ENCODE data around the gene PTH2. TPM values are rescaled to one million over a fixed set of nuclear protein-coding genes. Genes with fewer than 3 reads are reported as not detected.

The PTH2 gene
- total RNA-seq, 1 donor from 2014 or later, result not detected

DNA sequence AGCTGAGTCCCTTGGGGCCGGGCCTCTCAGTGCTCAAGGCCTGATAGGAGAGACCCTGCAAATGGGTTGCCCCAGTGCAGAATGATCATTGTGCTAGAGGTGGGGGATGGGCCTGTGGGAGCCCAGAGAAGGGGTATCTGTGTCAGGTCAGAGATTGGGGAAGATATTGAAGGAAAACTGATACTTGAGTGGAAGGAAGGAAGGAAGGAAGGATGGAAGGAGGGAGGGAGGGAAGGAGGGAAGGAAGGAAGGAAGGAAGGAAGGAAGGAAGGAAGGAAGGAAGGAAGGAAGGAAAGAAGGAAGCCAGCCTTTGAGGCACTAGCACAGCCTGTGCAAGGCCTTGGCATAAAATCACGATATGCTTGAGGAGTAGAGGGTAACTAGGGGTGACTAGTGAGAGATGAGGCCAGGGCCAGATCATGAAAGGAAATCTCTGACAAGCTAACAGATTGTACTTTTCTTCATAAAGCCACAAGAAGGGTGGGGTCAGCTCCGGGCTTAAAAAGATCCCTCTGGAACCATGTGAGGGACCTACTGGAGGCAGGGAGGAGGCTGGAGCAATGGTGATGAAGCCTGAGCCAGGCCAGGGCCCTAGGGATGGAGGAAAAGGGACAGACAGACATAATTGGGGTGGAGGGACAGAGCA is 11.4 kb downstream of the PTH2 start:
- DNase-seq (ENCODE audit: low spot score), result no peak

DNA sequence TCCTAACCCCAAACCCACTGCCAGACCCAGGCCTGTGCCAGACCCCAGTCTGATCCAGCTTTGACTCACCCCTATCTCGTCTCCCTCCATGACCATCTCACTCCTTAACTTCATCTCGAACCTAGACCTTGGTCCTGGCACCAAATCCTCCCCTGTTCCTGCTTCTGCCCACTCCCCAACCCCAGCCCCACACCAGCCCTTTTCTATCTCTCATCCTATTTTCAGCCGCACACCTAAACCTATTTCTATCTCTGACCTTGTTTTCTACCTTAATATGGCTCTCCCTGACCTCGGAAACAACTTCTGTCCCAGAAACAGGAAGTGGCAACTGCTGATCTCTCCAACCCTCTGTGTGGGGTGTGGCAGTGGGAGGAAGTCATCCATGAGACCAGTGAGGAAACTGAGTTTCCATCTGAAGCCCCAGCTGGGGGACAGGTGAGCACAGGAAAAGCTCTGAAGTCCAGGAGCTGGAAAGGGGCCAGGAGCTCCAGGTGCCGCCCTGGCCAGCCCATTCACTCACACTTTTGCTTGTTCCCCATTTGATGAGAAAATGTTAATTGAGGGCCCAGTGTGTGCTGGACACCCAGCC is 13.7 kb downstream of the PTH2 start:
- no peak for DNase-seq (ENCODE audit: low spot score)

DNA sequence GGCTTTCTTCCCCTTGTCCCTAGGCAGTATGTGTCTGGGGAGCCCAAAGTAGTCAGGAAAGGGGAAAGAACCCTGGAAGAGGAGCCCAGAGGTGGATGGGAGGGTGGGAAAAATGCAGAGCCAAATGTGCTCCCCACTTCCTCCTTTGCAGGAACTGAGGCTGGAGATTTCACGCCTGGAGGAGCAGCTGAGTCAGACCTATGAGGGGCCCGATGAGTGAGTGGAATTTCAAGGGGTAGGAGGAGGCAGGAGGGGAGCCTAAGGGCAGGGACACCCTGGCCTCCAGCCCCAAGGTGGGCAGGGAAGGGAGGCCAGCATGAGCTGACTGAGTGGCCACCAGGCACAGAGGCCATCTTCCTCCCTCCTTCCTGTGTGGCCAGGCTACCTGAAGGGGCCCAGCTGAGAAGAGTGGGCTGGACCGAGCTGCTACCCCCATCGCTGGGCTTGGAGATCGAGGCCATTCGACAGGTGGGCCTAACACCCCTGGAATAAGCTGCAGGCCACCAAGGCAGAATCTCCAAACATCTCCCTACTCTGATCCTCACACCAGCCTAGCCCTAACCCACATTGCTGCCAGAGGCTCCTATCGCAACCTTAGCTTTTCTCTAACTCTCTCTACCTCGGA is 14.3 kb downstream of the PTH2 start:
- DNase-seq (ENCODE audit: low spot score), result no peak

GRCh38 chr19:49407482-49408015 is 15.7 kb downstream of the PTH2 start:
- DNase-seq (ENCODE audit: low spot score), result no peak

DNA sequence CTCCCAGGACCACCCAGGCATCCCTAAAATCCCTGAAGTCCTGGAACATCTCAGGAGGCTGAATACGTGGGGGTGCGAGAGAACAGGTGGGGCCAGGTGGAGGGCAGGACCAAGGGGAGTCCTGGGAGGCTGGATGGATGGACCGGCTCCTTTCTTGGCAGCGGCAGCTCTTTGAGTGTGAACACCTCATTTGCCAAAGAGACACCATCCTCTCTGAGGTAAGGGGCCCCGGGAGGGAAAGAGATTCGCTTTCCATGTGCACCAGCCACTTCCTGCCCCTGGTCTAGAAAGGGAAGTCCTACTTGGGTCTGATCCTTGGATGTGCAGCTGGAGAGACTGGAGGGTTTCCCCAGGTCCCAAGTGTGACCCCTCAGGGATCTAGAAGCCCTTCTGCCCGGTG is 16.2 kb downstream of the PTH2 start:
- no peak for DNase-seq (ENCODE audit: low spot score)

- no peak for DNase-seq (ENCODE audit: low spot score)
Measured at GRCh38 chr19:49403404-49404187, 19.6 kb downstream of the PTH2 start.

DNA sequence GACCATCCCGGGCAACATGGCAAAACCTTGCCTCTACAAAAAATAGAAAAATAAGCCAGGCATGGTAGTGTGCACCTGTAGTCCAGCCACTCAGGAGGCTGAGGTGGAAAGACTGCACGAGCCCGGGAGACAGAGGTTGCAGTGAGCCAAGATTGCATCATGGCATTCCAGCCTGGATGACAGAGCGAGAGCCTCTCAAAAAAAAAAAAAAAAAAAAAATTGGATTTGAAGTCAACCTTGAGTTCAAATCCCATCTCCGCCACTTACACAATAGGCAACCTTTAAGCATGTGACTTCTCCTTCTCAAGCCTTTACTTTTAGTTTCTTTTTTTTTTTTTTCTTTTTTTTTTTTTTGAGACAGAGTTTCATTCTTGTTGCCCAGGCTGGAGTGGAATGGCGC is 23.2 kb downstream of the PTH2 start:
- DNase-seq (ENCODE audit: low spot score), result no peak

DNA sequence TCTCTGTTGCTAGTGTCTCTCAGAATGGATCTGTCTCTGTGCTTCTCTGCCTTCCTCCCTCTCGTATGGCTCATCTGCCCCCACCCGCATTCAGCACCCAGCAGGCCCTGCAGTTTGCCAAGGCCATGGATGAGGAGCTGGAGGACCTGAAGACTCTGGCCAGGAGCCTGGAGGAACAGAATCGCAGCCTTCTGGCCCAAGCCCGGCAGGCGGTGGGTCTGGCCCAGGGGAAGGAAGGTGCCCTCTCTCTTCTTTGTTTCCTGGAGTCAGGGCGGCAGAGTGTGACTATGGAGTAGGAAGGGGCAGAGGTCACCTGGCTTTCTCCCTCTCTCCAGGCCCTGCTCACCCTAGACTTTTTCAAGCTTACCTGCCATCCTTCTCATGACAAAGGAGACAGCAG is 24.3 kb downstream of the PTH2 start:
- DNase-seq (ENCODE audit: low spot score), result no peak

GRCh38 chr19:49398001-49398615 is 25.1 kb downstream of the PTH2 start:
- no peak for DNase-seq (ENCODE audit: low spot score)

DNA sequence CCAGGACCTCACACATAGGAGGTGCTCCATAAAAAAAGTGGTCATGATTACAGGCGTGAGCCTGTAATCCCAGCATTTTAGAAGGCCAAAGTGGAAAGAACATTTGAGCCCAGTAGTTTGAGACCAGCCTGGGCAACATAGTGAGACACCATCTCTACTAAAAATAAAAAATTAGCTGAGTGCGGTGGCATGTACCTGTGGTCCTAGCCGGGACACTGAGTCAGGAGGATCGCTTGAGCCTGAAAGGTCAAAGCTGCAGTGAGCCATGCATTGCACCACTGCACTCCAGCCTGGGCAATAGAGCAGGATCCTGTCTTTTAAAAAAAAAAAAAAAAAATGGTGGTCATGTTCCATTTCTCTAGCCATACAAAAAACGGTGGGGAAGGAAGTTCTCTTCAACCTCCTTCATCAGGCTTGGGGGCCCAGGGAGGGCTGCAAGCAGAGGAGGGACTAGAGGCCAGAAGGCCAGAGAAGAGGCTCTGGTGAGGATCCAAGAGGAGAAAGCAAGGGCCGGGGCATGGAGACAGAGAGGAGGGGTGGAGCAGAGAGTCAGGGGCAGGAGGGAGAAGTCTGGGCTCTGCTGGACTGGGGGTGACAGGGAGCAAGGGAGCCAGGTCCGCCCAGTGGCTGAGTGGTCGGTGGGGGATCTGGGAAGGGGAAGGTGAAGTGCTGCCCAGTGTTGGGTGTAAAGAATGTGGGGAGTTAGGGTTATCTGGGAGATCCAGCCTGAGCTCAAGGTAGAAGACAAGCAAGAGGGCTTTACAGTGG is 26.3 kb downstream of the PTH2 start:
- no peak for DNase-seq (ENCODE audit: low spot score)

- DNase-seq (ENCODE audit: low spot score), result no peak
Measured at GRCh38 chr19:49395581-49396407, 27.4 kb downstream of the PTH2 start.

- no peak for DNase-seq (ENCODE audit: low spot score)
Measured at GRCh38 chr19:49393881-49394280, 29.4 kb downstream of the PTH2 start.

GRCh38 chr19:49391581-49392399 is 31.5 kb downstream of the PTH2 start:
- peak; percentile 79 for DNase-seq (ENCODE audit: low spot score)

GRCh38 chr19:49390929-49391359 is 32.3 kb downstream of the PTH2 start:
- no peak for DNase-seq (ENCODE audit: low spot score)

GRCh38 chr19:49390131-49390928 is 32.9 kb downstream of the PTH2 start:
- no peak for DNase-seq (ENCODE audit: low spot score)

- no peak for DNase-seq (ENCODE audit: low spot score)
Measured at GRCh38 chr19:49389406-49389805, 33.8 kb downstream of the PTH2 start.

- DNase-seq (ENCODE audit: low spot score), result peak; percentile 76
Measured at GRCh38 chr19:49387936-49388372, 35.3 kb downstream of the PTH2 start, which contains the start of gene KASH5. Gene KASH5, plus strand, starts transcription at chr19:49388249. Its CDS starts 2,635 bp downstream, at chr19:49390884.

GRCh38 chr19:49383599-49383998 is 39.6 kb downstream of the PTH2 start:
- no peak for DNase-seq (ENCODE audit: low spot score)
